ENCODE data around the gene AMBP. TPM values are rescaled to one million over a fixed set of nuclear protein-coding genes. Genes with fewer than 3 reads are reported as not detected.

The AMBP gene
- total RNA-seq, 1 donor from 2014 or later = under 0.01 TPM

DNA sequence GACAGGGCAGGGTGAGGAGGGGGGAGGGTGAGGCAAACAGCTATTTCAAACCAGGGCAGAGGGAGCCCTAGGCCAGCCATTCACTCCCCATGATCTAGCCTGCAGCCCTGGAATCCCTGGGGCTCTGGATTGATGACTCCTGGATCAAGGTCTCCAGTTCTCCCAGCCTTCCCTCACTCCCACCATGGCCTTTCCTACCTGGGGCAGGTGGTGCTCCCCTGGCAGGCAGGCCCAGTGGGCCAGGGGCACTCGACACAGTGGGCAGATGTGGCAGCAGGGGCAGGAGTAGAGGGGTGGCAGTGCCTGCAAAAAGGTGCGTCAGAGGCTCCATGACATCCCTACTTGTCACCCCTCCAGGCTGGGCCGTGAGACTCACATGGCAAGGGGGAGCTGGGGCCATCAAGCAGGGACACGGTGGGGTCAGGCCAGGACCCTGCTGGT is 15.0 kb upstream of the AMBP start:
- no peak overlapping the region for H3K4me3 ChIP-seq (ENCODE audit: low read length in 3 of 3)
- H3K27ac ChIP-seq (ENCODE audit: low read depth, low read length) = no peak overlapping the region
- H3K9ac ChIP-seq (ENCODE audit: low read depth in 1 of 3, low read length in 3 of 3) = no peak overlapping the region
- no peaks in the 10 kb centered on the region for H3K9me3 ChIP-seq (ENCODE audit: control insufficient read depth in 3 of 3, low read length in 3 of 3)
- H3K4me1 ChIP-seq (ENCODE audit: control insufficient read depth in 3 of 3, insufficient read depth in 3 of 3, low read length in 3 of 3) = peaks cover 0 to 5% (median 0%) of the 10 kb centered on the region in 3 donors
- H3K36me3 ChIP-seq (ENCODE audit: control insufficient read depth in 3 of 3, insufficient read depth in 3 of 3, low read length in 3 of 3) = no peaks in the 10 kb centered on the region
- H3K27me3 ChIP-seq (ENCODE audit: control insufficient read depth in 3 of 3, insufficient read depth in 3 of 3, low read length in 3 of 3) = peaks cover 7 to 23% (median 20%) of the 10 kb centered on the region in 3 donors

DNA sequence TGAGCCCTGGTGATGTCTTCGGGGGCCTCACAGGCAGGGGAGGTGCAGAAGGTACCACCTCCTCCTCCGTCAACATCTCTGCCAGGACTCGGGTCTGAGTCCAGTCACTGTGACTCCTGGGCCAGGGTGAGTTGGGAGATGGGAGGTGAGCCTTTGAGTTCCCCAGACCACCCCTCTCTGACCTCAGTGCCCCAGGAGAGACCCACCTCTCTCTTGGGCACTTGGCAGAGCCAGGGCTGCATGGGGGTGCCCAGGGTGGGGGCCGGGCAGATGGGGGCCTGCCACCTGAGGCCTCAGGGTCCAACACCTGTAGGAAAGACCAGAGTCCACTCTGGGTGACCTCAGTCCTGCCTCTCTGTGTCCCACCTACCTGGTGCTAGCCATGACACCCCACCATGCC is 14.2 kb upstream of the AMBP start:
- H3K27me3 ChIP-seq (ENCODE audit: control insufficient read depth in 3 of 3, insufficient read depth in 3 of 3, low read length in 3 of 3) = peaks cover 1 to 19% (median 14%) of the 10 kb centered on the region in 3 donors
- H3K9ac ChIP-seq (ENCODE audit: low read depth in 1 of 3, low read length in 3 of 3) = no peak overlapping the region
- no peaks in the 10 kb centered on the region for H3K36me3 ChIP-seq (ENCODE audit: control insufficient read depth in 3 of 3, insufficient read depth in 3 of 3, low read length in 3 of 3)
- no peaks in the 10 kb centered on the region for H3K9me3 ChIP-seq (ENCODE audit: control insufficient read depth in 3 of 3, low read length in 3 of 3)
- no peaks in the 10 kb centered on the region for H3K4me1 ChIP-seq (ENCODE audit: control insufficient read depth in 3 of 3, insufficient read depth in 3 of 3, low read length in 3 of 3)
- no peak overlapping the region for H3K4me3 ChIP-seq (ENCODE audit: low read length in 3 of 3)
- no peak overlapping the region for H3K27ac ChIP-seq (ENCODE audit: low read depth, low read length)

DNA sequence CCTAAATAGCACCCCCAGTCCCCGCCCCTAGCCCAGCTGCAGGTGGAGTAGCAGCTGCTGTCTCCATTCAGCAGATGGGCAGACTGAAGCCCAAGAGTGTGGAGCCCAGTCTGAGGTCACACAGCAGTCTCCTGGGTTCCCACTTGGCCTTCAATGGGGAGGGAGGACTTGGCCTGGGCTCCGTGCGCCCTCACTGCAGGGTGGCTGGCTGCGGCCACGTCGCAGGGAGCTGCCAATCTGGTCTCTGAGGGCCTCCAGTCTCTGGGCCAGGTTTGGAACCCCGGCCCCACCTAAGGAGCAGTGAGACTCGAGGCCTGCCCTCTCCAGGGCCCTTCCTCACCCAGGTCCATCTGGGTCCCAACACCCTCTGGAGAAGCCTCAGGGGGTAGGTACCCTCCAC is 13.6 kb upstream of the AMBP start:
- H3K9ac ChIP-seq (ENCODE audit: low read depth in 1 of 3, low read length in 3 of 3) = no peak overlapping the region
- no peaks in the 10 kb centered on the region for H3K36me3 ChIP-seq (ENCODE audit: control insufficient read depth in 3 of 3, insufficient read depth in 3 of 3, low read length in 3 of 3)
- no peaks in the 10 kb centered on the region for H3K9me3 ChIP-seq (ENCODE audit: control insufficient read depth in 3 of 3, low read length in 3 of 3)
- H3K27me3 ChIP-seq (ENCODE audit: control insufficient read depth in 3 of 3, insufficient read depth in 3 of 3, low read length in 3 of 3) = peaks cover 0 to 15% (median 8%) of the 10 kb centered on the region in 3 donors
- no peaks in the 10 kb centered on the region for H3K4me1 ChIP-seq (ENCODE audit: control insufficient read depth in 3 of 3, insufficient read depth in 3 of 3, low read length in 3 of 3)
- no peak overlapping the region for H3K27ac ChIP-seq (ENCODE audit: low read depth, low read length)
- H3K4me3 ChIP-seq (ENCODE audit: low read length in 3 of 3) = no peak overlapping the region

DNA sequence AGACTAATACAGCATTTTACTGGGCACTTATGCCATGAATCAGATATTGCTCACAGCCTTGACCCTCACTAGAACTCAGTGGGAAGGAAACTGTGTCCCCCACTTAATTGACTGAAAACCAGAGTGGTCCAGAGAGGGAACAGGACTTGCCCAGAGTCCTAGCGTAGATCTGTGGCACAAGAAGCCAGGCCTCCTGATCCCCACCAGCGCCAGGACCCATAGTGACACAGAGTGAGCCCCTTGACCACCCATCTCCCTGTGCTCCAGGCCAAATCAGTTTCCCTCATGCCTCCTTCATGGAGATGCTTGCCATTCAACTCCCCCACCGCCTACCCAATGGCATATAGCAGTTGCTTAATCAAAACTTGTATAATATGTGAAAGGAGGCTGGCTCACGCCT is 12.7 kb upstream of the AMBP start:
- Histone ChIP-seq H3K9me3 (ENCODE audit: control insufficient read depth in 3 of 3, low read length in 3 of 3) (no peaks in the 10 kb centered on the region), H3K27me3 (ENCODE audit: control insufficient read depth in 3 of 3, insufficient read depth in 3 of 3, low read length in 3 of 3) (peaks cover 0 to 7% (median under 1%) of the 10 kb centered on the region in 3 donors), H3K9ac (ENCODE audit: low read depth in 1 of 3, low read length in 3 of 3) (no peak overlapping the region), H3K4me1 (ENCODE audit: control insufficient read depth in 3 of 3, insufficient read depth in 3 of 3, low read length in 3 of 3) (no peaks in the 10 kb centered on the region), H3K36me3 (ENCODE audit: control insufficient read depth in 3 of 3, insufficient read depth in 3 of 3, low read length in 3 of 3) (no peaks in the 10 kb centered on the region), H3K4me3 (ENCODE audit: low read length in 3 of 3) (no peak overlapping the region), H3K27ac (ENCODE audit: low read depth, low read length) (no peak overlapping the region)

DNA sequence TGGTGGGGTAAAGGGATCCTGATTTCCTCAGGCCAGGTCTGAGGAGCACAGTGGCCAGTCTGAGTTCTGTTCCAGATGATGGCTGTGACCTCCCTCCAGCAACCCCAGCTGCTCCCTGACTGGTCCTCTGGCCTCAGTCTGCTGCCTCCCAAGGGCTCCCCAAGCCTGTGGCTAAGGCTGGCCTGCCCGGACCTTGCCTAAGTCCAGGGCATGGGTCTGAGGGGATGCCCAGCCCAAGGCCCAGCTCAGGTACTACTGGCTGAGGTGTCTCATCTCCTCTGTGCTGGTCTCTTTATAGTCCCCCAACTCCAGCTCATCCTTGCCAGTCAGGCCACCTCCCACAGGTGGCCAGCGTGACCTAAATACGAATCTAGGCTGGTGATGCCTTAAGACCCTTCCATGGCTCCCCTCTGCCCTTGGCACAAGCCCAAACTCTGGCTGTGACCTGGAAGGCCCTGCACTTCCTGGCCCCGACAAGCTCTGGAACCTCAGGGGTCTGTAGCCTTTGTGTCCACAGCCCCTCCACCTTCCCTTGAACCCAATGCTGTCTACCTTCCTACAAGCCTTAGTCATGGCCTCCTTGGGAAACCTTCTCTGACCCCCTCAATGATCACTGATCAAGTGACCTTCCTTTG is 11.2 kb upstream of the AMBP start:
- Histone ChIP-seq H3K27me3 (ENCODE audit: control insufficient read depth in 3 of 3, insufficient read depth in 3 of 3, low read length in 3 of 3) (peaks cover 0 to 7% (median 0%) of the 10 kb centered on the region in 3 donors), H3K4me1 (ENCODE audit: control insufficient read depth in 3 of 3, insufficient read depth in 3 of 3, low read length in 3 of 3) (no peaks in the 10 kb centered on the region), H3K36me3 (ENCODE audit: control insufficient read depth in 3 of 3, insufficient read depth in 3 of 3, low read length in 3 of 3) (no peaks in the 10 kb centered on the region), H3K9me3 (ENCODE audit: control insufficient read depth in 3 of 3, low read length in 3 of 3) (no peaks in the 10 kb centered on the region), H3K4me3 (ENCODE audit: low read length in 3 of 3) (no peak overlapping the region), H3K9ac (ENCODE audit: low read depth in 1 of 3, low read length in 3 of 3) (no peak overlapping the region), H3K27ac (ENCODE audit: low read depth, low read length) (no peak overlapping the region)

DNA sequence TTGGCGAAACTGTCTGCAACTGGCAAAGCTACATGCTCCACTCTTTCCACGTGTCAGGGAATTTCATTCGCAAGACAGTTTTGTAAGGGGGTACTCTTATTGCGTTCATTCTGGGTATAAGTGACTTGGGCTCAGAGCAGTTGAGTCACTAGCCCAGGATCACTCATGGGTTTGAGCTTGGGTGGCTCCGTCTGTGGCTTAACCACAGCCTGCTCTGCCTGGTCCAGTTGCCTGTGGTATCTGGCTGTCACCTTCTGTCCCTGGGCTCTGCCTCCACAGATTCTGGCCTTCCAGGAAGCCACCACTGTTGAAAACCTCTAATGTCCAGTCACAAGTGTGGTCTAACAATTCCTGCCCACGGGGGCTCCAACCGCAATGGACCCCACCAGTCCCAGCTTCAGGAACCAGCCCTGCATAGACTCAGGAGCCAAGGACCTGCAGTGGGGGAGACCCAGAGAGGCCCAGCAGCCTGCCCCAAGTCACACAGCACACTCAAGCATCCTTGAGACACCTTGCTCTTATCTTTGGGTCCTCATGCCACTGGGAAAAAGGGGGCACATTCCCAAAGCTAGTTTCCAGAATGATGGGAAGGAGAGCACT is 10.6 kb upstream of the AMBP start:
- H3K27me3 ChIP-seq (ENCODE audit: control insufficient read depth in 3 of 3, insufficient read depth in 3 of 3, low read length in 3 of 3) = peaks cover 0 to 7% (median 0%) of the 10 kb centered on the region in 3 donors
- no peak overlapping the region for H3K9ac ChIP-seq (ENCODE audit: low read depth in 1 of 3, low read length in 3 of 3)
- H3K36me3 ChIP-seq (ENCODE audit: control insufficient read depth in 3 of 3, insufficient read depth in 3 of 3, low read length in 3 of 3) = no peaks in the 10 kb centered on the region
- H3K9me3 ChIP-seq (ENCODE audit: control insufficient read depth in 3 of 3, low read length in 3 of 3) = no peaks in the 10 kb centered on the region
- no peak overlapping the region for H3K27ac ChIP-seq (ENCODE audit: low read depth, low read length)
- H3K4me3 ChIP-seq (ENCODE audit: low read length in 3 of 3) = no peak overlapping the region
- H3K4me1 ChIP-seq (ENCODE audit: control insufficient read depth in 3 of 3, insufficient read depth in 3 of 3, low read length in 3 of 3) = no peaks in the 10 kb centered on the region

DNA sequence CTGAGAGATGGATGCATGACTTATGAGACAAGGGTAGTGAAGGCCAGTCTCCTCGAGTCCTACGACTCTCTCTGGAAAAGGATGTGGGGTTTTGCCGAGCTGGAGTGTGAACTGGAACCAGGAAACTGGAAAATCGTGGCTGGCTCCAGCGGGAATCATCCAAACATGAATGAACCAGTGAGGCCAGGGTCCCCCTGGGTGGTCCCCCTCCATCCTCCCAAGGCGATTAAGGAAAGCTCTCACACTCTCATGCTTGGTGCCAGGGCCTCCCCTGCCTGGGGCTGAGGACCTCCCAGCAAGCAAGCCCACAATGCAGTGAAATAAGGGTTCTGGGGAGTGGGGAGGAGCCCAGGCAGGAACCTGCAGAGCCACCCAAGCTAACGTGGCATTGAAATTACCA is 9.6 kb upstream of the AMBP start:
- H3K9me3 ChIP-seq (ENCODE audit: control insufficient read depth in 3 of 3, low read length in 3 of 3) = no peaks in the 10 kb centered on the region
- no peak overlapping the region for H3K27ac ChIP-seq (ENCODE audit: low read depth, low read length)
- peaks cover 0 to 7% (median 0%) of the 10 kb centered on the region in 3 donors for H3K27me3 ChIP-seq (ENCODE audit: control insufficient read depth in 3 of 3, insufficient read depth in 3 of 3, low read length in 3 of 3)
- H3K4me3 ChIP-seq (ENCODE audit: low read length in 3 of 3) = no peak overlapping the region
- no peak overlapping the region for H3K9ac ChIP-seq (ENCODE audit: low read depth in 1 of 3, low read length in 3 of 3)
- H3K36me3 ChIP-seq (ENCODE audit: control insufficient read depth in 3 of 3, insufficient read depth in 3 of 3, low read length in 3 of 3) = no peaks in the 10 kb centered on the region
- no peaks in the 10 kb centered on the region for H3K4me1 ChIP-seq (ENCODE audit: control insufficient read depth in 3 of 3, insufficient read depth in 3 of 3, low read length in 3 of 3)

DNA sequence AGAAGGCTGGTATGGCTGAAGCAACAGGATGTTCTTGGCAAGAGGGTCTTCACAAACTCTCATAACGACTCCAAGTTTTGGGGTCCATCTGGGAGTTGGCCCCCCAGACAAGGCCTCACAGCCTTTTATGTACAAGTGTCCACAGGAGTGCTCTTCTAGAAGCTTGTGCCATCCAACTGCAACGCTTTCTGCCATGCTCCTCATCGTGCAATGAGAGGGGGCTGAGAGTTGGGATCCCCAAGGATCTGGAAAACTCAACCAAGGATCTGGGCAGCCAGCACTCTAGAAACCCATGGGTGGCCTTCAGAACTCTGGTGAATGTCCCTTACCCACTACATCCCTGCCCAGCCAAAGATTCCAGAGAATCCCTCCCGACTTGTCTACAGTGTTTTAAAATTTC is 8.5 kb upstream of the AMBP start:
- no peaks in the 10 kb centered on the region for H3K36me3 ChIP-seq (ENCODE audit: control insufficient read depth in 3 of 3, insufficient read depth in 3 of 3, low read length in 3 of 3)
- no peak overlapping the region for H3K4me3 ChIP-seq (ENCODE audit: low read length in 3 of 3)
- H3K27me3 ChIP-seq (ENCODE audit: control insufficient read depth in 3 of 3, insufficient read depth in 3 of 3, low read length in 3 of 3) = peaks cover 0 to 6% (median 0%) of the 10 kb centered on the region in 3 donors
- no peak overlapping the region for H3K9ac ChIP-seq (ENCODE audit: low read depth in 1 of 3, low read length in 3 of 3)
- no peaks in the 10 kb centered on the region for H3K9me3 ChIP-seq (ENCODE audit: control insufficient read depth in 3 of 3, low read length in 3 of 3)
- H3K4me1 ChIP-seq (ENCODE audit: control insufficient read depth in 3 of 3, insufficient read depth in 3 of 3, low read length in 3 of 3) = no peaks in the 10 kb centered on the region
- no peak overlapping the region for H3K27ac ChIP-seq (ENCODE audit: low read depth, low read length)

DNA sequence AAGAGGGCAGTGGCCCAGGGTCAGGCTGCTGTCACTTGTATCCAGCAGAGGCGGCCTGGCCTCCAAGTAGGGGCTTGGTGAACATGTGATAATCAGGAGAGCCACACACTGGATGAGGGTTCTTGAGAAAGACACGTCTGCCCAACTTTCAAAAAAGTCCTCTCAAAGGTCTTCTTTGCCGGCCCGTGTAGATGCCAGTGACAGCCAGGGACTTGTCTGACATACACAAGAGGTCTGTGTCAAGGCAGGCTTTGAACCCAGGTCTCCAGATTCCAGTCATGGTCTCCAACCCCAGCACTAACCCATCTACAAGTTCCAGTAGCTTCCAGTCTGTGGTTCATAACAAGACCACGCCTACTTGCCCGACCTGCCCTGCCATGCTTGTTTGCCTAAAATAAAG is 7.9 kb upstream of the AMBP start:
- Histone ChIP-seq H3K9ac (ENCODE audit: low read depth in 1 of 3, low read length in 3 of 3) (no peak overlapping the region), H3K27me3 (ENCODE audit: control insufficient read depth in 3 of 3, insufficient read depth in 3 of 3, low read length in 3 of 3) (peaks cover 0 to 4% (median 0%) of the 10 kb centered on the region in 3 donors), H3K9me3 (ENCODE audit: control insufficient read depth in 3 of 3, low read length in 3 of 3) (no peaks in the 10 kb centered on the region), H3K36me3 (ENCODE audit: control insufficient read depth in 3 of 3, insufficient read depth in 3 of 3, low read length in 3 of 3) (no peaks in the 10 kb centered on the region), H3K4me3 (ENCODE audit: low read length in 3 of 3) (no peak overlapping the region), H3K27ac (ENCODE audit: low read depth, low read length) (no peak overlapping the region), H3K4me1 (ENCODE audit: control insufficient read depth in 3 of 3, insufficient read depth in 3 of 3, low read length in 3 of 3) (no peaks in the 10 kb centered on the region)

DNA sequence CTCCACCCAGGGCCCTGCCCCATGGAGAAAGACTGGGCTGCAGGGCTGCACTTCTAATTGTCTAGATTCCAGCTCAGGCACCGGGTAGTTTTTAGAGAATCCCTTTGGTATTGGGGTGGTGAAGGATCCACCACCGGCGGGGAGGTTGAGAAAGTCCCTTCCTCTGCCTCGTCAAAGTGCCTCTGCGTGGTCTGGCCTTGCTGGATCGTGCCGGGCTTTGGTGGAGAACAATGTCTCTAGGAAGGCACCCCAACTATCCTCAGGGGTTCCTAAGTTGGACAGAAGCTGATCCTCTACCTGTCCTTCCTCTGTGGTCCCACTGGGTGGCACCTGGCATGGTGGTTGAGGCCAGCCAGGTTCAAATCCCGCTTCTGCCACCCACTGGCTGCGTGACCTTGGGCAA is 7.3 kb upstream of the AMBP start:
- no peaks in the 10 kb centered on the region for H3K4me1 ChIP-seq (ENCODE audit: control insufficient read depth in 3 of 3, insufficient read depth in 3 of 3, low read length in 3 of 3)
- H3K9ac ChIP-seq (ENCODE audit: low read depth in 1 of 3, low read length in 3 of 3) = no peak overlapping the region
- H3K27me3 ChIP-seq (ENCODE audit: control insufficient read depth in 3 of 3, insufficient read depth in 3 of 3, low read length in 3 of 3) = peaks cover 0 to 4% (median 0%) of the 10 kb centered on the region in 3 donors
- no peaks in the 10 kb centered on the region for H3K36me3 ChIP-seq (ENCODE audit: control insufficient read depth in 3 of 3, insufficient read depth in 3 of 3, low read length in 3 of 3)
- no peak overlapping the region for H3K4me3 ChIP-seq (ENCODE audit: low read length in 3 of 3)
- no peak overlapping the region for H3K27ac ChIP-seq (ENCODE audit: low read depth, low read length)
- no peaks in the 10 kb centered on the region for H3K9me3 ChIP-seq (ENCODE audit: control insufficient read depth in 3 of 3, low read length in 3 of 3)

All from skeletal muscle tissue (tissue), 4 donors.